Colonic mucosa (tissue), 4 donors: ENCODE measurements around the gene ADGRL1. TPM values are rescaled to one million over a fixed set of nuclear protein-coding genes. Genes with fewer than 3 reads are reported as not detected.

Experiments
- DNase-seq: peaks from one replicate; pipeline ENCODE4 v3.0.0-alpha.2; 2020
- H3K27ac ChIP-seq: fragments of 200-600 bp; one replicate; pipeline ENCODE4 v1.8.0; 2021
- H3K27me3 ChIP-seq: fragments of 200-600 bp; one replicate; pipeline ENCODE4 v1.8.0; 2021
- H3K36me3 ChIP-seq: fragments of 200-600 bp; one replicate; pipeline ENCODE4 v1.8.0; 2021
- H3K4me1 ChIP-seq: fragments of 200-600 bp; one replicate; pipeline ENCODE4 v1.8.0; 2021; ENCODE audit warnings: mild to moderate bottlenecking
- H3K4me3 ChIP-seq: fragments of 200-600 bp; one replicate; pipeline ENCODE4 v1.8.0; 2021
- H3K9ac ChIP-seq, 2 donors: one replicate each; pipeline ENCODE4 v1.7.0; 2013; ENCODE audit warnings: control low read depth in 2 of 2, low read depth in 2 of 2, low read length in 2 of 2
- H3K9me3 ChIP-seq: fragments of 200-600 bp; one replicate; pipeline ENCODE4 v1.8.0; 2021
- CTCF ChIP-seq: fragments of 200-600 bp; IDR thresholded peaks from one replicate; pipeline ENCODE4 v1.8.0; 2022; ENCODE audit warnings: antibody characterized with exemption, mild to moderate bottlenecking
- intact Hi-C: fragments of 100-400 bp; cut with DNase I; formaldehyde crosslinking; loops from one replicate; pipeline ENCODE4 v1.14.1; 2022
- total RNA-seq, 2 donors: library from RNA; stranded (reverse); fragmentation: NEBNext Ultra II Directional in 1 of 2; extraction: Animal tissue kit (Norgen Biotek cat#: 25700) in 1 of 2; gene quantifications; one replicate each; pipeline ENCODE4 v1.2.1, GENCODE V29; 2021
- donor health status: healthy.
- donor health status: DM: no; HTN: no; CAD: no.
- donor health status: DM: no; HTN: no; CAD: no.

ADGRL1 gene
- total RNA-seq, 2 donors from 2014 or later: 18.4 to 28.0 TPM

DNA sequence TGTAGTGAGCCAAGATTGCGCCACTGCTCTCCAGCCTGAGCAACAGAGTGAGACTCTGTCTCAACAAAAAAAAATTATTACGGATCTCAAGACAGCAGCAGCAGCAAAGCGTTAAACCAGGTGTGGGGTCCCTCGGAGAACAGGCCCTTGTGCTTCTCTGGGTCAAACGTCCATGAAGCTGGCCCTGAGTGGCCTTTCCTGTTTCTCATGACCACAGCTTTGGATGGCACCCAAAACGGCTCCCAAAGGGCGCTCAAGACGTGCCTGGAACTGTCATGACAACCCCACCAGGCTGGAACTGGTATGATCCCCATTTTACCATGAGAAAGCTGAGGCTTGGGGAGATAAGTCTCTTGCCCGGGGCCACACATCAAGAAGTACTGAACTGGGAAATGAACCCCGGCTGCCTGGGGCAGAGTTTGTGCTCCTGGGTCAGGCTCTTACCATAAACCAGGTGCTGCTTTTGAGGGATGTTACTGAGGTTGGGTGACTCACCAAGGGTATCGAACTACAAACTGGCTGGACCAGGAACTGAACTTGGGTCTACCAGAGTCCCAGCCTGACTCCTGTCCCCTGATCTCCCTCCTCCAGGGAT is 103.8 kb downstream of the ADGRL1 start:
- no peaks in the 10 kb centered on the region for H3K36me3 ChIP-seq
- H3K9ac ChIP-seq: no peak overlapping the region
- DNase-seq: no peak
- no peaks in the 10 kb centered on the region for H3K9me3 ChIP-seq
- H3K4me3 ChIP-seq: no peak overlapping the region
- H3K4me1 ChIP-seq: no peaks in the 10 kb centered on the region
- H3K27me3 ChIP-seq: no peaks in the 10 kb centered on the region
- H3K27ac ChIP-seq: no peak overlapping the region
- intact Hi-C loops: no loop called here
- TF ChIP-seq CTCF: no peak

DNA sequence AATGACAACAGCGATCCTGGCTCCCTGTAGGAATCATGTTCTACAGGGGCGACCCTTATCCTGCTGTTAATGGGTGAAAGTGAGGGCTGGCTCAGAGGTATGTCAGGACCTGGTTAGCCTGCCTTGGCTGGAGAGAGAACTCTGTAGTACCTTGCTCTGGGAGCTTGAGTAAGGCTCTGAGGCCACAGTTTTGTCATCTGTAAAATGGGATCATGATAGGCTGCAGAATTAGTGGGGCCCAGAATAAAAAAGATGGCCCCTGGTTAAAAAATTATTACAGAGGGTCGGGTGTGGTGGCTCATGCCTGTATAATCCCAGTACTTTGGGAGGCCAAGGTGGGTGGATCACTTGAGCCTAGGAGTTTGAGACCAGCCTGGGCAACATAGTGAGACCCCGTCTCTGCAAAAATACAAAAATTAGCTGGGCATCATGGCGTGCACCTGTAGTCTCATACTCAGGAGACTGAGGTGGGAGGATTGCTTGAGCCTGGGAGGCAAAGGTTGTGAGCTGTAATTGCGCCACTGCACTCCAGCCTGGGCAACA is 104.9 kb downstream of the ADGRL1 start:
- H3K9ac ChIP-seq: no peak overlapping the region
- TF ChIP-seq CTCF: no peak
- H3K4me1 ChIP-seq: no peaks in the 10 kb centered on the region
- H3K4me3 ChIP-seq: no peak overlapping the region
- H3K27me3 ChIP-seq: no peaks in the 10 kb centered on the region
- intact Hi-C loops: no loop called here
- no peak for DNase-seq
- H3K27ac ChIP-seq: no peak overlapping the region
- no peaks in the 10 kb centered on the region for H3K9me3 ChIP-seq
- H3K36me3 ChIP-seq: no peaks in the 10 kb centered on the region

Other genes with a start within 250 kb of the ADGRL1 start
- 10 to 100 TPM; 13.1 to 20.9 TPM for gene RFX1, start 199.8 kb downstream of the ADGRL1 start, total RNA-seq
- gene RLN3, start 178.0 kb downstream of the ADGRL1 start, total RNA-seq: not detected
- 1 to 10 TPM; 2.5 to 3.2 TPM for gene IL27RA, start 174.4 kb downstream of the ADGRL1 start, total RNA-seq
- 1 to 10 TPM in 1 of 2 donors, under 1 TPM in 1; 0.37 to 1.6 TPM for gene PALM3, start 144.1 kb downstream of the ADGRL1 start, total RNA-seq
- 10 to 100 TPM; 32.7 to 50.0 TPM for gene MISP3, start 133.4 kb downstream of the ADGRL1 start, total RNA-seq
- under 1 TPM in 1 of 2 donors, not detected in 1; 0.19 TPM for gene C19orf67, start 120.4 kb downstream of the ADGRL1 start, total RNA-seq
- 10 to 100 TPM; 52.9 to 91.3 TPM for gene SAMD1, start 115.4 kb downstream of the ADGRL1 start, total RNA-seq
- gene PRKACA, start 88.4 kb downstream of the ADGRL1 start, total RNA-seq: 10 to 100 TPM; 71.0 to 89.3 TPM
- gene ASF1B, start 69.6 kb downstream of the ADGRL1 start, total RNA-seq: 10 to 100 TPM; 12.9 to 64.0 TPM
- gene ADGRE5, start 175.3 kb upstream of the ADGRL1 start, total RNA-seq: 100 to 1,000 TPM; 133 to 175 TPM
- 100 to 1,000 TPM in 1 of 2 donors, 10 to 100 TPM in 1; 55.2 to 160 TPM for gene DDX39A, start 213.2 kb upstream of the ADGRL1 start, total RNA-seq
- gene PKN1, start 227.1 kb upstream of the ADGRL1 start, total RNA-seq: 10 to 100 TPM; 35.9 to 37.5 TPM